Heart left ventricle (tissue), 13 donors: ENCODE measurements around the gene DROSHA.

Source experiments
- POLR2A ChIP-seq, 2 donors: fragments of 450-650 bp; IDR thresholded peaks; one replicate each; pipeline ENCODE4 v1.6.1; 2017; ENCODE audit warnings: antibody characterized with exemption in 2 of 2, mild to moderate bottlenecking in 2 of 2, moderate library complexity in 2 of 2
- TF ChIP-seq, protein P1 (sequence below), 12 donors: fragments of 200-600 bp; sonication (generic) in 4 of 12; IDR thresholded peaks; one replicate each; pipeline versions ENCODE4 v1.5.0 to v1.8.0; 2018 to 2022; ENCODE audit warnings: antibody characterized with exemption in 12 of 12, mild to moderate bottlenecking in 5 of 12
- donor health status: ischemic (EF 13 %, LVEDD 7.1; RV severe dilation, severe dysfunction).
- donor health status: DM: no; HTN: yes; CAD: no.
- donor health status: DM: no; HTN: no; CAD: no.
- donor health status: ischemic (EF 25% LVEDD 6.9; RV normal size, moderate dysfunction).
- donor health status: ischemic (EF 25% LVEDD 5.7; RV mildly dilated, moderate dysfunction).
- donor health status: ischemic (EF 35%, LVEDD 5.7; RV mildly dilated, moderate dysfunction).
- donor health status: nonischemic (EF 11% LVEDD 7.7; RV severe dilation, severe dysfunction).
- donor health status: DM: yes; HTN: yes; CAD: no.
- donor health status: PGD.
- donor health status: ischemic (EF 29% LVEDD 5.4; RV normal size, mild dysfunction).
- donor health status: nonischemic (EF 23%, LVEDD 6.1; RV moderate dilation, normal function).

DNA sequence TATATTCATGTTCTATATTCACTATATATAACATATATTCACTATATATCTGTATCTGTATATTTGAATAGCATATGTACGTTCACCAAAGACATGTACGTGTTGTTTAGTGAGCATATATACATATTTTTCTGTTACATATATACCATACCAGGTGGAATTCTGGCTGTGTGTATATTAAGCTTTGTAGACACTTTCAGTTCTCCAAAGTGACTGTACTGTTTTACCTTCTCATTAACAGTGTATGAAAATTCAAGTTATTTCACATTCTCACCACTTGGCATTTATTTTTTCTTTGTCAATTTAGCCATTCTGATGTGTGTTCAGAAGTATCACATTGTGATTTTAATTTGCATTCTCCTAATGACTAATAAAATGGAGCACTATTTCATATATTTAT, 52.2 kb downstream of the DROSHA start:
- TF ChIP-seq, protein P1, sequence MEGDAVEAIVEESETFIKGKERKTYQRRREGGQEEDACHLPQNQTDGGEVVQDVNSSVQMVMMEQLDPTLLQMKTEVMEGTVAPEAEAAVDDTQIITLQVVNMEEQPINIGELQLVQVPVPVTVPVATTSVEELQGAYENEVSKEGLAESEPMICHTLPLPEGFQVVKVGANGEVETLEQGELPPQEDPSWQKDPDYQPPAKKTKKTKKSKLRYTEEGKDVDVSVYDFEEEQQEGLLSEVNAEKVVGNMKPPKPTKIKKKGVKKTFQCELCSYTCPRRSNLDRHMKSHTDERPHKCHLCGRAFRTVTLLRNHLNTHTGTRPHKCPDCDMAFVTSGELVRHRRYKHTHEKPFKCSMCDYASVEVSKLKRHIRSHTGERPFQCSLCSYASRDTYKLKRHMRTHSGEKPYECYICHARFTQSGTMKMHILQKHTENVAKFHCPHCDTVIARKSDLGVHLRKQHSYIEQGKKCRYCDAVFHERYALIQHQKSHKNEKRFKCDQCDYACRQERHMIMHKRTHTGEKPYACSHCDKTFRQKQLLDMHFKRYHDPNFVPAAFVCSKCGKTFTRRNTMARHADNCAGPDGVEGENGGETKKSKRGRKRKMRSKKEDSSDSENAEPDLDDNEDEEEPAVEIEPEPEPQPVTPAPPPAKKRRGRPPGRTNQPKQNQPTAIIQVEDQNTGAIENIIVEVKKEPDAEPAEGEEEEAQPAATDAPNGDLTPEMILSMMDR (IDR thresholded peaks at IDR 0.05): no peak
- TF ChIP-seq POLR2A (IDR thresholded peaks at IDR 0.05): no peak
